COLO829 (cell line): ENCODE measurements around the gene SOX4.

Experiments
- DNase-seq: peaks from one replicate; pipeline ENCODE4 v3.0.0; 2012; ENCODE audit warnings: low spot score

SOX4 gene

DNA sequence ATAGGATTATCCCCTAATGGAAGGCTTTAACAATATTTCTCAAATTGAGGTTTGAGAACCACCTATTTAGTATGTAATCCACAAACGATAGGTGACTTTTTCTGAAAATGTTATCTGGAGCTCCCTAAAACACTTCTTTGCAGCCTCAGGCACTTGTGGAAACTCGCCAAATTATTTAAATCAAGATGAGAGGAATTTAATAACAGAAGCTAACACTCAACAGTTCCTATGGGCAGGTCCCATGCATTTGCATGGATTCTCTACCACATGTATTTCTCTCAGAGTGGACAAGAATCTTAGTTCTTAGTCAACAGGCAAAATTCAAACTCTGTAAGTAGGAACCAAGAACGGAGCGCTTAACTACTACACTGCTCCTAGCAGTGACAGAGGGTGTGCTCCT is 20.7 kb downstream of the SOX4 start:
- no peak for DNase-seq

DNA sequence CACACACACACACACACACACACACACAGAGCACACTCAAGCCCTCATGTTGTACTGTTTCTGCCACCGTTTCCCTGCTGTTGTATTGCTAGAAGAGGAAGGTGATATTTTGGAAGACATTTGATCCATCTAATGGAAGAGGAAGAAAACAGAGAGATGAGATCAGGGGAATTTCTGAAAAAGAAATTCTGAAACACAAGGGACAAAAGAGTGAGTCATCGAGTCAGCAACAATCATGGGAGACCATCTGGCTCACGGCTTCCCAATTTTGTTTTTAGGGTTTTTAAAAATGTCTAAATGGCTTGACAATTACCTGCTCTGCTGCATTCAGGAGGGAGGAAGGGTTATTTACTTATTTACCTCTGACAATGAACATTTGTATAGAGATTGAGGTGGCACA is 22.0 kb downstream of the SOX4 start:
- no peak for DNase-seq

DNA sequence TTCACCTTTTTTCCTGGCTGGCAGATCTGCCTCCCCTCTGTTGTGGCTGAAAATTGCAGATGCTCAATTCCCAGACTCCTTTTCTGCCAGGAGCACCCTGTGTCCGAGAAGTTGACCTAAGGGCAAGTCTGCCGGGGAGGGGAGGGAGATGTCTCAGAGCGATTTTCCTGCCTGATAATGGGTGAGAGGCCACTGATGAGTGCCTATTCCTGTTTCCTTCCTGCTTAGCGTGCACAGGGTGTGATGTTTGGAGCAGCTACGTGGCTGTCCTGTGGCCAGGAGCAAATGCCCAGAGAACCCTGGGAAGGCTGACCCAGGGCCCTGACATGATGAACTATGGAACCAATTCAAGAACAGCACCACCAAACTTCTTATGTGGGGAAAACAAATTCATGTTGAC is 22.5 kb downstream of the SOX4 start:
- no peak for DNase-seq

GRCh38 chr6:21625642-21626041 is 32.1 kb downstream of the SOX4 start:
- no peak for DNase-seq

DNA sequence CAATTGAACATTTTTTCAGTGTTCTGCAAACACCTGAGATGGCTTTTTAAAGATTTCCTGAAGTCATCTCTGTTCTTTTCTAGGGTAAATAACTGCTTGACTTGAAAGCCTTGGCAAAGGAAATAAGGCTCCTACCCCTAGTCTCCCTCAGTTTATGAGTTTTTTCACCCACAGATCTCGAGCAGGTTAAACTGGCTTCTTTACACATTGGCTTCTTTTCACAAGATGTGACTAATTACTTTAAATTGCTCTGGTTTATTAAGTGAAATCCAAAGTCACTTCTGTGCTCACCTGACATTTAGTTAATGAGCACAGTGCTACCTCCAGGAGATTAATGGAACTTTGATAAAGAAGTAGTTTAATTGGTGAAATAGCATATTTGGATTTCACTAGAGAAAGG is 33.2 kb downstream of the SOX4 start:
- DNase-seq, result no peak

GRCh38 chr6:21628160-21628559 is 34.6 kb downstream of the SOX4 start:
- no peak for DNase-seq

DNA sequence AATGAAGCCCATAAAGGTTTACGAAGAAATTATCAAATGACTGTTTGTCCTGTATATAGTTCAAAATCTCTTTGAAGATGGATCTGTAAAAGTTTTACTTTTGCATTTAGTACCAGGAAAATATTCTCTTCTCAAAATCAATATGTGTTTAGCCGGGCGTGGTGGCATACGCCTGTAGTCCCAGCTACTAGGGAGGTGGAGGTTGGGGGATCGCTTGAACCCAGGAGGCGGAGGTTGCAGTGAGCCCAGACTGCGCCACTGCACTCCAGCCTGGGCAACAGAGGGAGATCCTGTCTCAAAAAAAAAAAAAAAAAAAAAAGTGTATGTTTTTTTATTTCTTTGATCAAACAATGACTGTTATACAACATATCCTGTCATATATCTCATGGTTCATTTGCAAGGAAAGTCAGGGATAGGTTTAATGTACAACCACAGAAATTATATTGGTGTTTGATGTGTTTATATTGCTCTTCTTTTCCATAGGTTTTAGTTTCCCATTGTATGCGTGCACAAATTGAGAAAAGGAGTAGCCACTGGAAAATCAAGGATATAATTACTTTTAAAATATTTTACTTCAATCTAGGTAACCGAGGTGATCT is 40.1 kb downstream of the SOX4 start:
- DNase-seq, result no peak

GRCh38 chr6:21634582-21634981 is 41.0 kb downstream of the SOX4 start:
- DNase-seq, result peak; percentile 79

GRCh38 chr6:21636876-21637275 is 43.3 kb downstream of the SOX4 start:
- DNase-seq, result no peak

GRCh38 chr6:21639316-21639715 is 45.8 kb downstream of the SOX4 start:
- DNase-seq, result no peak
